Muscle layer of colon (tissue), 2 donors: ENCODE data around the gene FABP2.

Experiments
- H3K27ac ChIP-seq: one replicate; pipeline ENCODE4 v1.7.0; 2013; ENCODE audit warnings: low read depth, mild to moderate bottlenecking, low read length, moderate library complexity
- H3K27me3 ChIP-seq, 2 donors: one replicate each; pipeline ENCODE4 v1.7.0; 2013; ENCODE audit warnings: low read length in 2 of 2, mild to moderate bottlenecking in 2 of 2; ENCODE audit not compliant: insufficient read depth in 2 of 2, control insufficient read depth in 1 of 2
- H3K36me3 ChIP-seq: one replicate; pipeline ENCODE4 v1.7.0; 2013; ENCODE audit warnings: mild to moderate bottlenecking, low read length; ENCODE audit not compliant: insufficient read depth
- H3K4me1 ChIP-seq: one replicate; pipeline ENCODE4 v1.7.0; 2013; ENCODE audit warnings: mild to moderate bottlenecking, low read length; ENCODE audit not compliant: insufficient read depth
- H3K4me3 ChIP-seq, 2 donors: one replicate each; pipeline ENCODE4 v1.7.0; 2013; ENCODE audit warnings: low read length in 2 of 2, low read depth in 1 of 2, mild to moderate bottlenecking in 1 of 2, moderate library complexity in 1 of 2
- H3K9ac ChIP-seq: one replicate; pipeline ENCODE4 v1.7.0; 2013; ENCODE audit warnings: low read length
- H3K9me3 ChIP-seq: one replicate; pipeline ENCODE4 v1.7.0; 2013; ENCODE audit warnings: mild to moderate bottlenecking, low read length
- donor health status: abdominal sarcoma.
- donor health status: Adenocarcinoma of cecum.

Gene FABP2

GRCh38 chr4:119304431-119304830 is 17.5 kb downstream of the FABP2 start:
- no peaks in the 10 kb centered on the region for H3K27me3 ChIP-seq
- H3K4me3 ChIP-seq: no peak overlapping the region
- no peak overlapping the region for H3K9ac ChIP-seq
- no peaks in the 10 kb centered on the region for H3K9me3 ChIP-seq
- H3K36me3 ChIP-seq: no peaks in the 10 kb centered on the region
- H3K27ac ChIP-seq: no peak overlapping the region
- H3K4me1 ChIP-seq: no peaks in the 10 kb centered on the region

GRCh38 chr4:119303587-119304305 is 18.2 kb downstream of the FABP2 start:
- Histone ChIP-seq H3K4me3 (no peak overlapping the region), H3K27me3 (no peaks in the 10 kb centered on the region), H3K4me1 (peaks cover 5% of the 10 kb centered on the region), H3K36me3 (no peaks in the 10 kb centered on the region), H3K27ac (no peak overlapping the region), H3K9ac (no peak overlapping the region), H3K9me3 (no peaks in the 10 kb centered on the region)

- H3K36me3 ChIP-seq: peaks cover 6% of the 10 kb centered on the region
- H3K4me1 ChIP-seq: peaks cover 15% of the 10 kb centered on the region
- no peak overlapping the region for H3K9ac ChIP-seq
- no peak overlapping the region for H3K27ac ChIP-seq
- no peaks in the 10 kb centered on the region for H3K9me3 ChIP-seq
- no peak overlapping the region for H3K4me3 ChIP-seq
- H3K27me3 ChIP-seq: no peaks in the 10 kb centered on the region
Measured at GRCh38 chr4:119302073-119302832, 19.7 kb downstream of the FABP2 start.

- peak overlapping the region; percentile 94 for H3K27ac ChIP-seq
- H3K4me3 ChIP-seq: peak overlapping the region; percentile 63 to 99
- peaks cover 15% of the 10 kb centered on the region for H3K4me1 ChIP-seq
- peaks cover 17% of the 10 kb centered on the region for H3K36me3 ChIP-seq
- H3K9ac ChIP-seq: peak overlapping the region; percentile 85
- H3K27me3 ChIP-seq: no peaks in the 10 kb centered on the region
- no peaks in the 10 kb centered on the region for H3K9me3 ChIP-seq
Measured at GRCh38 chr4:119300101-119300978, 21.6 kb downstream of the FABP2 start.

GRCh38 chr4:119299741-119300100 is 22.2 kb downstream of the FABP2 start:
- Histone ChIP-seq H3K4me3 (peak overlapping the region; percentile 63 to 99), H3K9me3 (no peaks in the 10 kb centered on the region), H3K27ac (peak overlapping the region; percentile 94), H3K27me3 (no peaks in the 10 kb centered on the region), H3K36me3 (peaks cover 17% of the 10 kb centered on the region), H3K9ac (peak overlapping the region; percentile 85), H3K4me1 (peaks cover 15% of the 10 kb centered on the region)

- Histone ChIP-seq H3K36me3 (peaks cover 17% of the 10 kb centered on the region), H3K27ac (peak overlapping the region; percentile 94), H3K4me3 (peak overlapping the region; percentile 63 to 99), H3K9ac (peak overlapping the region; percentile 85), H3K4me1 (peaks cover 15% of the 10 kb centered on the region), H3K9me3 (no peaks in the 10 kb centered on the region), H3K27me3 (no peaks in the 10 kb centered on the region)
Measured at GRCh38 chr4:119299260-119299671, 22.7 kb downstream of the FABP2 start.

- Histone ChIP-seq H3K36me3 (peaks cover 21% of the 10 kb centered on the region), H3K27ac (no peak overlapping the region), H3K27me3 (no peaks in the 10 kb centered on the region), H3K4me1 (peaks cover 15% of the 10 kb centered on the region), H3K9ac (no peak overlapping the region), H3K4me3 (no peak overlapping the region), H3K9me3 (no peaks in the 10 kb centered on the region)
Measured at GRCh38 chr4:119297795-119298194, 24.1 kb downstream of the FABP2 start.

- Histone ChIP-seq H3K36me3 (peaks cover 28% of the 10 kb centered on the region), H3K4me3 (no peak overlapping the region), H3K4me1 (peaks cover 15% of the 10 kb centered on the region), H3K9ac (no peak overlapping the region), H3K27me3 (no peaks in the 10 kb centered on the region), H3K27ac (no peak overlapping the region), H3K9me3 (no peaks in the 10 kb centered on the region)
Measured at GRCh38 chr4:119296356-119296755, 25.6 kb downstream of the FABP2 start.

- no peaks in the 10 kb centered on the region for H3K9me3 ChIP-seq
- H3K4me1 ChIP-seq: peaks cover 3% of the 10 kb centered on the region
- H3K27ac ChIP-seq: no peak overlapping the region
- no peaks in the 10 kb centered on the region for H3K27me3 ChIP-seq
- no peak overlapping the region for H3K4me3 ChIP-seq
- H3K9ac ChIP-seq: no peak overlapping the region
- H3K36me3 ChIP-seq: peaks cover 10% of the 10 kb centered on the region
Measured at GRCh38 chr4:119290598-119290997, 31.3 kb downstream of the FABP2 start.

- Histone ChIP-seq H3K9ac (no peak overlapping the region), H3K27ac (no peak overlapping the region), H3K4me1 (peaks cover 11% of the 10 kb centered on the region), H3K9me3 (no peaks in the 10 kb centered on the region), H3K4me3 (no peak overlapping the region), H3K36me3 (peaks cover 10% of the 10 kb centered on the region), H3K27me3 (no peaks in the 10 kb centered on the region)
Measured at GRCh38 chr4:119289313-119289712, 32.6 kb downstream of the FABP2 start.

GRCh38 chr4:119286377-119287002 is 35.4 kb downstream of the FABP2 start:
- no peaks in the 10 kb centered on the region for H3K27me3 ChIP-seq
- H3K9me3 ChIP-seq: no peaks in the 10 kb centered on the region
- no peak overlapping the region for H3K27ac ChIP-seq
- no peaks in the 10 kb centered on the region for H3K36me3 ChIP-seq
- no peak overlapping the region for H3K4me3 ChIP-seq
- H3K9ac ChIP-seq: no peak overlapping the region
- peaks cover 11% of the 10 kb centered on the region for H3K4me1 ChIP-seq
